Cerebellar cortex (tissue), 1 donor: ENCODE measurements around the gene PIK3R5.
"Not testable (repeated sequence)": the region's sequence is repeated elsewhere in the genome, so short reads cannot be mapped to it uniquely, and the experiment has no call there.

Experiments
- DNase-seq: peaks from one replicate; pipeline ENCODE4 v3.0.0-alpha.2; 2015; ENCODE audit warnings: low spot score

Gene PIK3R5

DNA sequence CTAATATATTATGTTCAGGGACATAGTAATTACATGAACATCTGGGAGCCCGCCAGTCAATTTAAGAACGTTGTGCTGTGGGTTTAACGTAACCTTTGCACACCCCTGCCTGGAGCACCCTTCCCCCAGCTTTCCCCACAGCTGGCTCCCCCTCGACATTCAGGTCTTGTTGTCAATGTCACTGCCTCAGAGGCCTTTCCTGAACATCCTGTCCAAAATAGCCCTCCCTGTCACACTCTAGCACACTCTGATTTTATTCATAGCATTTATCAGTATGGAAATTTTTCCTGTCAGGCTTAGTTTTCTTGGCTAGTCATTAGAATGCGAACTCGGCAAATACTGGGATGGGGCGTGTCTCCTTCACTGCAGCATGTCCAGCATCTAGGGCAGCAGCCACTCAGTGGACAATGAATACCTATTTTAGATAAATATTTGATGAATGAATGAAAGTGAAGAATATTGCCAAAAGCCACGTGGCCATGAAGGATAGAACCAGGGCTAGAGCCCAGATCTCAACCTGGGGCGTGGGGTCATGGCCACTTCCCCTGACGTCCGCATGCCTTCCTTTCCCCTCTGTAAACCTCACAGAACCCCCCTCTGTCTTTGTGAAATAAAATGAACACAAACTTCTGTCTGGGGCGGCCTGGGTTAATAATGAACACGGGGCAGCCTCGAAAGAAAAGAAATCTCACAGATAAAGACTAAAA, 108.5 kb downstream of the PIK3R5 start:
- no peak for DNase-seq

DNA sequence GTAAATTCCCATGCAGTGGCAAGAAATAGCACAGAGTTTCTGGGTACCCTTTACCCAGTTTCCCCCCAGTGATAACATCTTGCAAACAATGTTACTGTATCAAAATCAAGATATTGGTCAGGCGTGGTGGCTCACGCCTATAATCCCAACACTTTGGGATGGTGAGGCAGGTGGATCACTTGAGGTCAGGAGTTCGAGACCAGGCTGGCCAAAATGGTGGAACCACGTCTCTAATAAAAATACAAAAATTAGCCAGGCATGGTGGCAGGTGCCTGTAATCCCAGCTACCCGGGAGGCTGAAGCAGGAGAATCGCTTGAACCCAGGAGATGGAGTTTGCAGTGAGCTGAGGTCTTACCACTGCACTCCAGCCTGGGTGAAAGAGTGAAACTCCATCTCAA, 109.3 kb downstream of the PIK3R5 start:
- not testable (repeated sequence) for DNase-seq

DNA sequence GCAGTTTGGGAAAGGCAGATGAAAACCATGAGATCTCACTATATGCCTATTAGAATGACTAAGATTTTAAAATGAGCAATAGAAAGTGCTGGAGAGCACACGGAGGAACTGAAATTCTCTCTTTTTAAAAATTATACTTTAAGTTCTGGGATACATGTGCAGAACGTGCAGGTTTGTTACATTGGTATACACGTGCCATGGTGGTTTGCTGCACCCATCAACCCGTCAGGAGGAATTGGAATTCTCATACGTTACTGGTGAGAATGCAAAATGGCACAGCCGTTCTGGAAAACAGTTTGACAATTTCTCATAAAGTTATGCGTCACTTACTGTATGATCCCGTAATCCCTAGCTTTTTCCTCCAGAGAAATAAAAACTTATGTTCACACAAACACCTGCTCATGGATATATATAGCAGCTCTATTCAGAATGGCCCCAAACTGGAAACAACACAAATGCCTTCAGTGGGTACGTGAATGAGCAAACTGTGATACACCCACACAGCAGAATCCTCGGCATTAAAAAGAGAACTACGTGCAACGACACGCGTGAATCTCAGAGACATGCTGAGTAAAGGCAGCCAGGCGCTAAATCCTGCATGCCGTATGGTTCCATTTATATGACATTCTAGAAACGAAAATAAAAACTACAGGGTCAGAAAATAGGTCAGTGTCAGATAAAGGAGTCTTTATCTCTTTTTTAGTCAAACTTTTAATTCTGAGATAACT, 109.9 kb downstream of the PIK3R5 start:
- DNase-seq, result no peak

DNA sequence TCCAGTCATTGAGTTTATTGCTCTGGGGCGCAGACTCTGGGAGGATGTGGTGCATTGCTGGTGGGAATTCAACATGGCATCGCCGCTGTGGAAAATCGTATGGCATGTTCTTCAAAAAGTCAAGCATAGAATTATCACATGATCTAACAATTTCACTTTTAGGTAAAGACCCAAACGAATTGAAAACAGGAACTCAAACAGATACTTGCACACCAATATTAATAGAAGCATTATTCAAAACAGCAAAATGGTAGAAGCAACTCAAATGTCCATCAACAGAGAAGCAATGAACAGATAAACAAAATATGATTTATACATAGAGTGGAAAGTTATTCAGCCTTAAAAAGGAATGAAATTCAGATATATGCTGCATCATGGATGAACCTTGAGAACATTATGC, 113.9 kb downstream of the PIK3R5 start:
- no peak for DNase-seq

DNA sequence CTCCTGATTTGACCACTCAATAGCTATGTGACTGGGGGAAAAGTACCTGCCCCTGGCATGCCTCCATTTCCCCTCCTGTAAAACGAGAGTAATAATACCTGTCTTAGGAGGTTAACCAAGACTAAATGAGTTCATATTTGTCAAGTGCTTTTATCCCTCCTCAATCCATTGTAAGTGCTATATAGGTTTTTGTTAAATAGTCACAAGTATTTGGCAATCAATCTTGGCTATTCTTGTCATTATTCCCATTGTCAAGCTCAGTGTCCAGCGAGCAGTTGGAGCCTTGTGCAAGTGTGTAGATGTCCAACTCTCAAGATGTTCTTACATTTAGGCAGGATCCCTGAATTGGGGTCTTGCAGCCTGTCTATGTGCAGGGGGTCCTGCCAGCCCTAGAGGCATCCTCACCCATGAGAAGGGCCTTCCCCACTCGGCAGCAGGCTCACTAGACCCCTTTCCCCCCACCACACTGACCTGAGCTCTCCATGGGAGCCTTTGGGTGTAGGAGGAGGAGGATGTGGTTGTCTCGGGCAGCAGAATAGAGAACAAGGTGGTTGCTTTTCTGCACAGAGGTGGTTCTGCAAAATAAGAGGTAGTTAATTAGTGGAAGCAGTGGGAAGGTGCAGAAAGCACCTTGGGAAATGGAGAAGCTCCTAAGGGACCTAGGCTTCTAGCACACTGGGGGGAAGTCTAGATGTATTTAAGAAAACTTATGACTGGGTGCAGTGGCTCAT, 116.0 kb downstream of the PIK3R5 start:
- DNase-seq, result no peak

DNA sequence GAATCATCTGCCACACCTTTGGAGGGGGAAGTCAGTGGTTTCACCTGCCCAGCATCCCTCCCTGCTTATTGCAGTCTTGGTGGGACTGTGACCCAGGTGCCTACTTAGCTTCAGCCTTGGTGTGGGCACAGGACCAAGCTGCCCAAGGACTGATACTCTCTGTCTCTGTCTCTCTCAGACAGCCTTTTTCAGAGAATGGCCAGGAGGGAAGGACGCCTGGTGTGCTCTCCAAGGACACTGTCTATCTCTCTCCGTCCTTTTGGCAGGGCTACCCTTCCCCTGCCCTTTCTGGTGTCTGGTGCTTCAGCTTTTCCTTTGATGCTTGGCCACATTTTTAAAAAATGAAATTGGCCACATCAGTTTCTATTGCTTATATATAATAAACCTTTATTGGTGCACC, 117.6 kb downstream of the PIK3R5 start:
- no peak for DNase-seq

DNA sequence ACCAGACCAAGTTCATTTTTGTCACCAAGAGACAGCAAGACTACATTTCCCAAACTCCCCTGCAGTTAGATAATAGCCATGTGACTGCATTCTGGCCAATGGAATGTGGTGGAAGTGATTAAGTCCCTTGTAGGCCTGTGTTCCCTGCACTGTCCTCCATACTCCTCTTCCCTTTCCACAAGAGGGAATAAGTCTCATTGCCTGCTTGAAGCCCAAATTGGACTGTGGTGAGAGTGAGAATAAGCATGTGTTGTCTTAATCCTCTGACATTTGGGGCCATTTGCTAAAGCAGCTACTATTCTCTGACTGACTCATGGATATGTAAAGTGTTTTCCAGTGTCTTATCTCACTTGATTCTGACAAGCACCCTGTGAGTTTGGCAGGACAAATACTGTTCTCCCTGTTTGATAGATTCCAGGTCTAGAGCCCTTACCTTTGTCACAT, 118.7 kb downstream of the PIK3R5 start:
- DNase-seq, result peak; percentile 22

DNA sequence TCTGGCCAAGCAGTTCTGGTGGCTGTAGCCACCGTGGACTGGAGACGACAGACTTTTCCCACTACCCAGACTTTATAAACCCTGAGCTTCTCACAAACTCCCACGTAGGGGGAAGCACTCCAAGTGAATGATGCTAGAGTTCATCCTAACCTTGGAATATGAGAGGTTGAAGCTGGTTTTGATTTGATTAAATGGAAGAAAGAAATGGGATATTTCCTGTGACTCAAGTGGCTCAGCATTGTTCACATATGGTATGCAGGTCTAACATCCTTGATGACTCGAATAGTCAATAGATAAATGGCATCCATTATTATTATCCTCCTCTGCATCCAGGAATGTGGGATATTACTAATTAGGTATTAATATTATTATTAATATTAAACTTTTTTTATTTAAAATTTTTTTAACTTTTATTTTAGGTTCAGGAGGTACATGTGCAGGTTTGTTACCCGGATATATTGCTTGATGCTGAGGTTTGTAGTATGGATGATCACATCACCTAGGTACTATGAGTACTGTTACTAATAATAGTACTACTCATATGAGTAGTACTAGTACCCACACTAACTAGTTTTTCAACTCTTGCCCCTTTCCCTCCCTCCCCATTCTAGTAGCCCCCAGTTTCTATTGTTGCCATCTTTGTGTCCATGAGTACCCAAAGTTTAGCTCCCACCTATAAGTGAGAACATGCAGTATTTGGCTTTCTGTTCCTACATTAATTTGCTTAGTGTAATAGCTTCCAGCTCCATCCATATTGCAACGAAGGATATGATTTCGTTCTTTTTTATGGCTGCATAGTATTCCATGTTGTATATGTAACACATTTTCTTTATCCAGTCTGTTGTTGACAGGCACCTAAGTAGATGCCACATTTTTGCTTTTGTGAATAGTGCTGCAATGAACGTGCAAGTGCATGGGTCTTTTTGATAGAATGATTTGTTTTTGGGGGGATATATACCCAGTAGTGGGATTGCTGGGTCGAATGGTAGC, 121.0 kb downstream of the PIK3R5 start:
- DNase-seq, result no peak

DNA sequence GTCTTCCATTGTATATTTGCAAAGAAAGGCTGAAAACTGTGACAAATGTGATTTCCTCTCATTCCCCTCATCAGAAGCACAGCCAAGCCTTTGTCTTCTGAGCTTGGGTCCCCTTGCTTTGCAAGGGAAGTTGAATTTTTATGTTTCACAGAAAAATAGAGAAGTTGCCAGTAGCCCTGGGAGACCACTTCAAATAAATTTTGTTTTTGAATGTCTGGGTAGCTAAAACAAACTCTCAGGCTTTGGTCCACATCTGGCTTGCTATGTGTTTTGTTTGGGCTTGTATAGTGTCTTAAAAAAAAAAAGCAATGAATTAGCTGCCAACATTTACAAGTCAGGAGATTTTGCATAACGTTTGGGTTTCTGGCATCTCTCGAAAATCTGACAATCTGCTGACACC, 122.2 kb downstream of the PIK3R5 start:
- DNase-seq, result no peak

DNA sequence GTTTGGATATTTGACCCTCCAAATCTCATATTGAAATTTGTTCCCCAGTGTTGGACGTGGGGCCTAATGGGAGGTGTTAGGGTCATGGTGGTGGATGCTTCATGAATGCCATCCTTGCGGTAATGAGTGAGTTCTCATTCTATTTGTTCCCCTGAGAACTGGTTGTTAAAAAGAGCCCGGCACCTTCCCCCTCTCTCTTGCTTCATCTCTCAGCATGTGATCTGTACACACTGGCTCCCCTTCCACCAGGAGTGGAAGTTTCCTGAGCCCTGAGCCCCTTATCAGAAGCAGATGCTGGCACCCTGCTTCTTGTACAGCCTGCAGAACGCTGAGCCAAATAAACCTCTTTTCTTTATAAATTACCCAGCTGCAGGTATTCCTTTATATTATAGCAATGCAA, 123.7 kb downstream of the PIK3R5 start:
- no peak for DNase-seq

DNA sequence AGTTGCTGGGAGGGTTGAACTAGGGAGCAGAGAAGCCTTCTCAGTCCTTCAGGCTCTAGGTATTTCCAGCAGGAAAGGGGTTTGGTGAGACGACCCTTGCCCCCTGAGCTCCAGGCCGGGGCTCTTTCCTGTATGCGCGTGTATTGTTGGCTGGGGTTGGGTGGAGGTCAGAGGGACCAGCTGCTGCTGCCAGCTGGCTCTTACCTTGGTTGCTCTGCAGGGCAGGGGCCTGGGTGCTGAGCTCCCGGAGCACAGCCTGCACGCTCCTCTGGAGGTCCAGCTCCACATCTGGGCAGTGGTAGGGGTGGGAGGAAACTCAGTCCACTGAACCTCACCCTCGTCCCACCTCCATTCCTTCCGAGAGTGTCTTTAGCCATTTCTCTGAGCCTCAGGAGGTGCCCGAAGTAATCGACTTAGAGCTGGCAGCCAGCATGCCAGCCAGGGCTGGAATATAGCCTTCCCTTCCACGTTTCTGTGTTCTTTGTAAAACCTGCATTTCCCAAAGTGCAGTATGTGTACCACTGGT, 126.0 kb downstream of the PIK3R5 start:
- DNase-seq, result no peak

DNA sequence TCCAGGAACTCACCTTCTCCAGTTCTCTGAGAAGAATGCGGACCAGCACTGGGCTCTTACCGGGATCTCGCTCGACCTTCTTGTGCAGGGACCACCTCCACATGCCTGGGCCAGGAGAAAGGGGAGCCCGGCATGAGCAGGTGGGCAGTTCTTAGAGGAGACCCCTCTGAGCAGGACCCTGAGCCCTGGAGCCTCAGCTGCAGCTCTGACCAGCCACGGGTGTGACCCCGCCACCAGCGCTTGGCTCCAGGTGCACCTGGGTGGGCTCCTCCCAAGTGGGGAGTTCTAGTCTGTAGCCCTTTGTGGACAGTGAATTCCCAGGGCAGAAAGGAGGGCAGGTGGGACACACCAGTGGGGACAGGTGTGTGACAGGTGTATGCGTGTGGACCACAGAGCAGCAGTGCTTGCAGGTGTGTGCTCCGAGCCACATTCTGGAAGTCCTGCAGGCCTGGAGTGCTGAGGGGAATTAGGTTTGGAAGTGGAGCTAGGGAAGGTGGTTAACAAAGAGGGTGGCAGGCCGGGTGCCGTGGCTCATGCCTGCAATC, 126.9 kb downstream of the PIK3R5 start:
- DNase-seq, result no peak

DNA sequence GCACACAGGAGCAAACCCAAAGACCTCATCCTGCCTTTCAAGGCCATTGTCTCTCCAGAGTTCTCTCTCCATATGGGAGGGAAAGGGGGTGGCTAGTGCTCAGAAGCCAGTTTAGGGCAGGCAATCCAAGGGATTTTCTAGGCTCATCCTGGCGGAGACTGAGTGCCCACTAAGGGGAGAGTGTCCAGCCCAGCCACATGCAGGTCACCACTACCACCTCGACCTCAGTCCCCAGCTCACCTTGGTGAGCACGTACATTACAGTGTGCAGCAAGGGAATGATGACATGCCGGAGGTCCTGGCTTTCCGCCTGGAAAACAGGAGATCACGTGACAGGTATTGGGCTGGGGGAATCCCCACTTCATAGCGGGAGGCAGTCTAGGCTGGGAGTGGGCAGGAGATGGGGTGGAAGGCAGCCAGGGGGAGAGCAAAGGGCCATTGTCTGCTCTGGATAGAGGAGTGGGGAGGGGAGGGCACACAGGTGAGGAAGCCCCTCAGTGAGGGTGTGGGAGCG, 127.9 kb downstream of the PIK3R5 start:
- no peak for DNase-seq

DNA sequence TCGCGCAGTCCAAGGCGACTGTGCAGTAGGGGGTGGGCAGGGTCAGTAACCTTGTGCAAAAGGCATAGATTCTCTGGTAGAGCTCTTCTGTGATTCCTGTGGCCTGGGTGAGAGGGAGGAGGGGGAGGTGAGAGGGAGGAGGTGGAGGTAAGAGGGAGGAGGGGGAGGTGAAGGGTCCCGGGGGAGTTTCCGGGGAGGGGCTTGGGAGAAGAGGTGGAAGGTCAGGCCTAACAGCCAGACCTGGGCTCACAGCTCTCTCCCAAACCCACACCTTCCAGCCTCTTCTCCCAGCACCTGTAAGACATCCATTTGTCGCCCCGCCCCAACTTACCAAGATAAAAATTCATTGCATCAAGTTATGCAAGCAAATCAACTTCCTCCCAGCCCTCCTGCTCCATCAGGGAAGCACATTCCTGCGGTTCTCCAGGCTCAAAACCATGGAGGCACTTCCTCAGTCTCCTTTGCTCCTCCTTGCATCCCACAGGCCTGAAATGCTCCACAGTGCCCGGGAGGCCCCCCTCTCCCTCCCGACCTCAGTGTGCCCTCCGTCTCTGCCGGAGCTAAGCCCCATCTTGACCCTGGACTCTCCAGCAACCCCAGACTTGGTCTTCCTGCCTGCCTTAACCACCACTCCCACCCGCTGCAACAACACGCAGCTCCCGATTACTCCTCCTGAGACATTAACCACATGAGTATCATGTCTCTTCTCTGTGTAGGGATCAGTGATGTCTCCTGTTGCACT, 128.5 kb downstream of the PIK3R5 start:
- DNase-seq, result no peak

DNA sequence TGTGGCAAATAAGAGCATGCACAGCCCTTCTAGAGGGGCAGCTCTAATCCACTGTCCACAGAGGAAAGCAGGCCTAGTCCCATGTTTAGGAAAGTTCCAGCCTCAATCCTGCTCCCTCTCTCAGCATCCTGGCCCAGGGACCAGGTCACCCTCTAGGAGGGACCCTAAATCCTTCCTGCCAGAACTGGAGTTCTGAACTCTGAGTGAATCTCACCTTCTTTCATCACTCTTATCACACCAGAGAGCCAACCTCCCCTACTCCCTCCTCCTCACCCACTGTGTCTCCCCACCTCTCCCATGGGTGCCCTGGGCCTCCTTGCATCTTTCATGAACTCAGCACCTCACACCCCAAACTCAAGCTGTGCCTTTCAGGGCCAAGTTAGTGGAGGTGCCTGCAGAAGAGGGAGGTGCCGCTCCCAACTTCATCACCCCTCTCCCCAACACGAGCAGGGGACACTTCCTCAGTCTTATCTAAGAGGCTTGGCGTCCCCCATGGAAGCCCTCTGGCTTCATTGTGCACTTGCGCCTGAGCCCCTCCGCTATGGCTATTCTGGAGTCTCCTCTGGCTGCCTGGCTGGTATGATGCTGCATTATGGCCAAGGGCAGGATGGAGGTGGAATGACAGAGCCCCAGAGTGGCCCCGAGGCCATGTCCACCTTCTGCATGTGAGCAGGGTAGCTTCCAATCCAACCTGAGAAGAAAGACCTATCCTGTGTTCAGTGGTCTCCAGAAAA, 129.7 kb downstream of the PIK3R5 start:
- no peak for DNase-seq

DNA sequence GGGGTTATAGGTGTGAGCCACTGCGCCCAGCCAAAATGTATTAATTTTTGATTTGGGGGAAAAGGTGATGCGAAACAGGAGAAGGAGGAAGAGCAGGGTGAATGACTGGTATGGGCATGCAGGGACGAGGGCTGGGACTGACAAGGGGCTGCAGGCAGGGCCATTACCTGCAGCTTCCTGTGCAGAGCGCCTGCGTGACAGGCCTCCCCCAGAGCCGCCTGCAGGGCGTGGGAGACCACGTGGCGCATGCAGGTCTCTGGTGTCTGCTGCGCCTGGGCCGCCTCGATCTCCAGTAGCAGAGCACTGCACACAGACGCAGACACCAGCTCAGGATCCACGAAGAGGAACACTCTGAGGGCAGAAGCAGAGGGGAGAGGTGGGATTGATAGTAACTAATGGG, 130.4 kb downstream of the PIK3R5 start:
- no peak for DNase-seq

DNA sequence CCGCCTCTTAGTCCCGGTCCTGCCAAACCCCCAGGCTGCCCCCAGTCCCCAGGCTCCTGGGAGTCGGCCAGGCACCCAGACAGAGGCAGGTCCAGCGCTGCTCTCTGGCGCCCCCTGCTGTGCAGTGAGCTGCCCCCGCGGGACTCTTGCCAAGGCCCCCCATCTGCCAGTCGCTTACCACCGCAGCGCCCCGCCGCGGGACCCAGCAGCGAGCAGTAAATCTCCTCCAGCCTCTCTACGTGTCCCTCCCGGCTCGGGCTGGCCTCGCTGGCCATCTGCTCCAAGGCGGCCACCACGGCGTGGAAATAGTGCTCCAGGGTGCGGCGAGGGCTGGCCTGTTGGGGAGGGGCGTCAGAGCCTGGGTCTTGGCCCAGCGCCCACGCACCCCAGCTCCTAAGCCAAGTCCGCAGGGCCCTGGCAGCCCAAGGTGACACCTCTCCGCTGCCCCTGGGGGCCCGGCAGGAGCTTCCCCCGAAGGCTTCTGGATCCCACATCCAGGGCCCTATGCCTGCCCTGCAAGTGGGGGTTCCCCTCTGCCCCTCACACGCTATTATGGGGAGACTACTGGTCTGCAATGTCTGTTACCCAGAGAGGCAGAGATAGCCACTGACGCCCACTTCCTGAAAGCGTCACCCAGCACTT, 132.7 kb downstream of the PIK3R5 start:
- DNase-seq, result no peak

DNA sequence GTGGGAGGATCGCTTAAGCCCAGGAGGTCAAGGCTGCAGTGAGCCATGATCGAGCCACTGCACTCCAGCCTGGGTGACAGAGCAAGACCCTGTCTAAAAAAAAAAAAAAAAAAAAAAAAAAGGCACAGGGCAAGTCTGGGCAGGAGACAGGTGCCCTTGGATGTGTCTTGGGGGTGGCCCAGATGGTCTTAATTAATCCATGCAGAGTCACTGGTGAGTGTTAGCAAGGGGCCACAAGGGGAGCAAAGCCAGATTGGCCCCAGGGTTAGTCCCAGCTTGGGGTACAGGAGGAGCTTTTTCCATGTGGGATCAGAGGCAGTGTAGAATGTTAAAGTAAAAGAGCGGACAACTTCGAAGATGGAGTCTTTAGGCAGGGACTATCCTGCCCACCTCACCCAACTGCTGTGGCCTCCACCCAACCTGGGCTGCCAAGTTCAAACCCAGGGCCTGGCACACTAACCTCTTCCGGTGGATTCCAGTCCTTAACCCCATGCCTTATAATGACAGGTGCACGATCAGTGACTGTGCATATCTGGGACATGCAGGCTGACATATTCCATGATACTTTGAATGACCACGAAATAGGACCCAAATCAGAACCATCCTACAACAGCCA, 134.2 kb downstream of the PIK3R5 start:
- no peak for DNase-seq

DNA sequence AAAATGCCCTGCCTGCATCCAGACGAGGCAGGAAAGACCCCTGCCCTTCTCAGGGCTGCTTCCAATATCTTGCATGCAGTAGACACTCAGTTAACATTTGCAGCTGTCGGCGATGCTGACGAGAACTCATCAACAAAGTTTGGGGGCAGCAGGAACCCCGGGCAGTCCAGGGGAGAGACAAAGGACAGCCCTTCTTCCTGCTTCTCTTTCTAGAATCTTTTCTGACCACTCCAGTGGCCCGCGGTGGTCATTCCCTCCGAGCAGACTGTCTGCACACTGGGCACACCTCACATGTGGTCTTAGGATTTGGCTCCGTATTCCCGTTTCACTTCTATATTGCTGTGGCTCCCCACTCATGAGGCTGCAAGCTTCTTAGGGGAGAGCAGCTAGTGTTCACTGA, 135.4 kb downstream of the PIK3R5 start:
- no peak for DNase-seq
